Activated naive CD4-positive, alpha-beta T cell treated with anti-CD3 and anti-CD28 coated beads, Interleukin-2, amount 50 U/mL, for 72 hours (primary cell): Measurements from ENCODE around the gene KCNJ6. TPM values are rescaled to one million over a fixed set of nuclear protein-coding genes. Genes with fewer than 3 reads are reported as not detected.
A peak's percentile ranks its signal among the peaks of the same experiment; 100 is the strongest.
"Not testable (repeated sequence)": the region's sequence is repeated elsewhere in the genome, so short reads cannot be mapped to it uniquely, and the experiment has no call there.

Experiments
- ATAC-seq, 2 donors: fragments of 150-1000 bp; cut with Tn5 transposase; 2 replicates each; pipeline ENCODE4 v1.10.0; 2021; ENCODE audit warnings: mild to moderate bottlenecking in 2 of 2, moderate library complexity in 2 of 2
- DNase-seq, 2 donors: peaks; one replicate each; pipeline ENCODE4 v3.0.0; 2021 to 2022; ENCODE audit warnings: low spot score in 2 of 2
- H3K27ac Mint-ChIP-seq, 2 donors: one replicate each; pipeline ENCODE4 v1.8.0; 2022; ENCODE audit warnings: mild to moderate bottlenecking in 2 of 2, mixed read lengths in 2 of 2
- H3K36me3 Mint-ChIP-seq, 2 donors: one replicate each; pipeline ENCODE4 v1.8.0; 2022; ENCODE audit warnings: mixed read lengths in 2 of 2
- H3K9me3 Mint-ChIP-seq, 2 donors: one replicate each; pipeline ENCODE4 v1.8.0; 2022; ENCODE audit warnings: mixed read lengths in 2 of 2
- total RNA-seq, 2 donors: library from RNA; stranded (reverse); gene quantifications; one replicate each; pipeline ENCODE4 v1.2.3, GENCODE V29; 2022

The KCNJ6 gene
- total RNA-seq, 2 donors from 2014 or later, result not detected

GRCh38 chr21:37582590-37582989, 333.7 kb downstream of the KCNJ6 start:
- Mint-ChIP-seq H3K27ac (no peak overlapping the region), H3K36me3 (peaks cover 7 to 19% of the 10 kb centered on the region in 2 donors), H3K9me3 (peaks cover 3 to 21% of the 10 kb centered on the region in 2 donors)
- peak in 1 of 2 donors; percentile 40 for ATAC-seq
- DNase-seq, result no peak

- no peak for ATAC-seq
- H3K9me3 Mint-ChIP-seq, result peaks cover 3 to 21% of the 10 kb centered on the region in 2 donors
- peaks cover 7 to 19% of the 10 kb centered on the region in 2 donors for H3K36me3 Mint-ChIP-seq
- DNase-seq, result no peak
- H3K27ac Mint-ChIP-seq, result no peak overlapping the region
Measured at GRCh38 chr21:37580666-37581065, 335.6 kb downstream of the KCNJ6 start.

GRCh38 chr21:37579356-37579755, 336.9 kb downstream of the KCNJ6 start:
- no peak for ATAC-seq
- Mint-ChIP-seq H3K36me3 (peaks cover 7 to 19% of the 10 kb centered on the region in 2 donors), H3K9me3 (peaks cover 3 to 21% of the 10 kb centered on the region in 2 donors), H3K27ac (no peak overlapping the region)
- DNase-seq, result no peak

GRCh38 chr21:37578471-37579126, 337.7 kb downstream of the KCNJ6 start:
- DNase-seq, result no peak
- Mint-ChIP-seq H3K36me3 (peaks cover 7 to 19% of the 10 kb centered on the region in 2 donors), H3K27ac (no peak overlapping the region), H3K9me3 (peaks cover 3 to 21% of the 10 kb centered on the region in 2 donors)
- ATAC-seq, result no peak

GRCh38 chr21:37576929-37577328, 339.3 kb downstream of the KCNJ6 start:
- Mint-ChIP-seq H3K9me3 (peaks cover 3 to 21% of the 10 kb centered on the region in 2 donors), H3K36me3 (peaks cover 7 to 19% of the 10 kb centered on the region in 2 donors)
- DNase-seq, ATAC-seq, H3K27ac Mint-ChIP-seq: not testable (repeated sequence)

- no peak for DNase-seq
- peaks cover under 1 to 18% of the 10 kb centered on the region in 2 donors for H3K9me3 Mint-ChIP-seq
- ATAC-seq, result no peak
- H3K27ac Mint-ChIP-seq, result peak overlapping the region in 1 of 2 donors; percentile 22
- peaks cover 7 to 19% of the 10 kb centered on the region in 2 donors for H3K36me3 Mint-ChIP-seq
Measured at GRCh38 chr21:37575580-37575979, 340.7 kb downstream of the KCNJ6 start.

GRCh38 chr21:37574751-37575150, 341.5 kb downstream of the KCNJ6 start:
- Mint-ChIP-seq H3K27ac (no peak overlapping the region), H3K9me3 (peaks cover 0 to 17% of the 10 kb centered on the region in 2 donors), H3K36me3 (peaks cover 7 to 19% of the 10 kb centered on the region in 2 donors)
- no peak for ATAC-seq
- DNase-seq, result no peak

- Mint-ChIP-seq H3K9me3 (peaks cover 0 to 14% of the 10 kb centered on the region in 2 donors), H3K36me3 (peaks cover 4 to 15% of the 10 kb centered on the region in 2 donors), H3K27ac (no peak overlapping the region)
- no peak for ATAC-seq
- DNase-seq, result no peak
Measured at GRCh38 chr21:37574316-37574715, 341.9 kb downstream of the KCNJ6 start.

- no peak for DNase-seq
- no peak for ATAC-seq
- H3K36me3 Mint-ChIP-seq, result no peaks in the 10 kb centered on the region
Measured at GRCh38 chr21:37571442-37571841, 344.8 kb downstream of the KCNJ6 start.

GRCh38 chr21:37568916-37569315, 347.3 kb downstream of the KCNJ6 start:
- no peaks in the 10 kb centered on the region for H3K9me3 Mint-ChIP-seq
- DNase-seq (no peak), ATAC-seq (no peak)
- H3K27ac Mint-ChIP-seq, result no peak overlapping the region
- H3K36me3 Mint-ChIP-seq, result no peaks in the 10 kb centered on the region

More at GRCh38 chr21:37571442-37571841, 344.8 kb downstream of the KCNJ6 start:
- H3K27ac Mint-ChIP-seq, result no peak overlapping the region
- no peaks in the 10 kb centered on the region for H3K9me3 Mint-ChIP-seq

- ATAC-seq, result no peak
- no peak for DNase-seq
- H3K27ac Mint-ChIP-seq, result no peak overlapping the region
- no peaks in the 10 kb centered on the region for H3K36me3 Mint-ChIP-seq
- no peaks in the 10 kb centered on the region for H3K9me3 Mint-ChIP-seq
Measured at GRCh38 chr21:37568415-37568814, 347.8 kb downstream of the KCNJ6 start.

- no peak for DNase-seq
- Mint-ChIP-seq H3K27ac (no peak overlapping the region), H3K36me3 (no peaks in the 10 kb centered on the region), H3K9me3 (peaks cover 0 to 3% of the 10 kb centered on the region in 2 donors)
- no peak for ATAC-seq
Measured at GRCh38 chr21:37566790-37567615, 349.3 kb downstream of the KCNJ6 start.

- Mint-ChIP-seq H3K36me3 (peaks cover 0 to 5% of the 10 kb centered on the region in 2 donors), H3K27ac (peak overlapping the region; percentile 88 to 99), H3K9me3 (peaks cover 0 to 6% of the 10 kb centered on the region in 2 donors)
- ATAC-seq, result no peak
- no peak for DNase-seq
Measured at GRCh38 chr21:37565530-37566223, 350.6 kb downstream of the KCNJ6 start.

GRCh38 chr21:37564924-37565529, 351.2 kb downstream of the KCNJ6 start:
- H3K27ac Mint-ChIP-seq, result peak overlapping the region; percentile 98 to 99
- peaks cover 0 to 5% of the 10 kb centered on the region in 2 donors for H3K36me3 Mint-ChIP-seq
- DNase-seq, result no peak
- ATAC-seq, result no peak
- H3K9me3 Mint-ChIP-seq, result peaks cover 0 to 6% of the 10 kb centered on the region in 2 donors

- Mint-ChIP-seq H3K36me3 (peaks cover 0 to 5% of the 10 kb centered on the region in 2 donors), H3K27ac (peak overlapping the region; percentile 98 to 99), H3K9me3 (peaks cover 0 to 6% of the 10 kb centered on the region in 2 donors)
- peak; percentile 75 to 93 for DNase-seq
- peak; percentile 86 to 87 for ATAC-seq
Measured at GRCh38 chr21:37564341-37564923, 351.8 kb downstream of the KCNJ6 start.
